Measurements from ENCODE around the gene FSTL3. TPM values are rescaled to one million over a fixed set of nuclear protein-coding genes. Genes with fewer than 3 reads are reported as not detected.
A peak's percentile ranks its signal among the peaks of the same experiment; 100 is the strongest.
"Not testable (repeated sequence)": the region's sequence is repeated elsewhere in the genome, so short reads cannot be mapped to it uniquely, and the experiment has no call there.

The FSTL3 gene
- 67.2 and 78.8 TPM in 2 replicates for total RNA-seq (2013; cell fraction: nucleolus; rRNA removed)
- total RNA-seq (2014; rRNA removed) (10.2 and 10.3 TPM in 2 replicates), total RNA-seq (2014; rRNA removed; fragmentation: Illumina TruSeq; extraction: Trizol) (4.3 and 4.5 TPM in 2 replicates), total RNA-seq (2021) (10.9 and 12.0 TPM in 2 replicates), polyA plus RNA-seq (2011; rRNA removed) (8.4 and 13.5 TPM in 2 replicates), polyA plus RNA-seq (2014; fragmentation: Illumina TruSeq; extraction: Trizol) (2.4 and 2.7 TPM in 2 replicates), polyA plus RNA-seq (2014; fragmentation: Nextera tagmentation; extraction: Ambion mirVana) (under 1 TPM; 0.42 to 0.79 TPM), polyA plus RNA-seq (2014; rRNA removed) (10.5 and 12.5 TPM in 2 replicates), polyA plus RNA-seq (2016; fragmentation: Nextera tagmentation; extraction: Ambion mirVana) (1 to 10 TPM; 2.4 TPM), polyA minus RNA-seq (2011; rRNA and poly(A)+ RNA removed) (7.3 and 13.2 TPM in 2 replicates), Bru-seq, nascent RNA (percentile 53 among the genes with signal in this experiment), BruChase-seq, experiment 1, labeled RNA remaining after a 6-hour chase (percentile 77 among the genes with signal in this experiment), BruChase-seq, experiment 2, labeled RNA remaining after a 2-hour chase (percentile 66 among the genes with signal in this experiment)
- polyA plus RNA-seq (2011; ENCODE audit: low read depth), result 9.1 TPM
- polyA plus RNA-seq (2011; cell fraction: cytosol; rRNA removed), result 22.5 and 39.1 TPM in 2 replicates
- polyA plus RNA-seq (2011; cell fraction: nucleus; rRNA removed), result 115 TPM in 2 replicates
- polyA plus RNA-seq (2012), result 9.7 and 30.0 TPM in 2 replicates
- polyA minus RNA-seq (2011; cell fraction: cytosol; rRNA and poly(A)+ RNA removed), result 11.7 and 12.8 TPM in 2 replicates
- polyA minus RNA-seq (2011; cell fraction: nucleus; rRNA and poly(A)+ RNA removed), result 5.9 and 12.5 TPM in 2 replicates
- long read RNA-seq, experiment 1, transcript FSTL3-201 (5 exons, 2,542 nt), result major isoform, 14 of 19 reads
- long read RNA-seq, experiment 1, partial matches to known transcripts, result 1 of 19 reads
- long read RNA-seq, experiment 1, other reads (novel, unspliced or antisense), result 3 of 19 reads
- long read RNA-seq, experiment 2, partial matches to known transcripts, result 0 of 4 reads
- long read RNA-seq, experiment 2, other reads (novel, unspliced or antisense), result 1 of 4 reads

- DNase-seq (ENCODE audit: low read depth, low spot score), result no peak
- SMC1A ChIA-PET (ENCODE audit: uncharacterized antibody, unreplicated experiment), result no interaction called here
- FAIRE-seq, result no peak
- H3K9me3 ChIP-seq (replicated peaks; ENCODE audit: control insufficient read depth, insufficient read depth, low read length), result no peaks in the 10 kb centered on the region
- no peak for TF ChIP-seq BMI1 (IDR thresholded peaks at IDR 0.05; ENCODE audit: borderline replicate concordance)
- no peak for TF ChIP-seq EZH2 (IDR thresholded peaks at IDR 0.05; ENCODE audit: borderline replicate concordance, control insufficient read depth, low read depth, low read length)
- 0 out of 2 replicates have a peak, but pooled peaks have one; percentile 19 for TF ChIP-seq IKZF1 (conservative IDR thresholded peaks at IDR 0.05)
- no peak for TF ChIP-seq FOXK2 (IDR thresholded peaks at IDR 0.05)
- TF ChIP-seq, protein P1, sequence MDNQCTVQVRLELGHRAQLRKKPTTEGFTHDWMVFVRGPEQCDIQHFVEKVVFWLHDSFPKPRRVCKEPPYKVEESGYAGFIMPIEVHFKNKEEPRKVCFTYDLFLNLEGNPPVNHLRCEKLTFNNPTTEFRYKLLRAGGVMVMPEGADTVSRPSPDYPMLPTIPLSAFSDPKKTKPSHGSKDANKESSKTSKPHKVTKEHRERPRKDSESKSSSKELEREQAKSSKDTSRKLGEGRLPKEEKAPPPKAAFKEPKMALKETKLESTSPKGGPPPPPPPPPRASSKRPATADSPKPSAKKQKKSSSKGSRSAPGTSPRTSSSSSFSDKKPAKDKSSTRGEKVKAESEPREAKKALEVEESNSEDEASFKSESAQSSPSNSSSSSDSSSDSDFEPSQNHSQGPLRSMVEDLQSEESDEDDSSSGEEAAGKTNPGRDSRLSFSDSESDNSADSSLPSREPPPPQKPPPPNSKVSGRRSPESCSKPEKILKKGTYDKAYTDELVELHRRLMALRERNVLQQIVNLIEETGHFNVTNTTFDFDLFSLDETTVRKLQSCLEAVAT (IDR thresholded peaks at IDR 0.05), result peak; percentile 59; the same call in 1 of the 2 replicates
- peak; percentile 49; the same call in 1 of the 2 replicates for TF ChIP-seq NR2F1 (conservative IDR thresholded peaks at IDR 0.05)
- TF ChIP-seq RUNX3 (IDR thresholded peaks at IDR 0.05; ENCODE audit: low read length), result no peak
- H4K20me1 ChIP-seq (ENCODE audit: control insufficient read depth, insufficient read depth), result no peaks in the 10 kb centered on the region; the same call in 1 of the 2 replicates
- BruUV-seq (replicated peaks), result TSS peak; percentile 63
- H3K4me3 ChIP-seq, result no peak within 1 kb of the TSS
- intact Hi-C loops (cut with micrococcal nuclease; ENCODE audit: unreplicated experiment), result no loop called here
- POLR2A ChIA-PET, result interaction anchor here (0.9 kb wide), 1 partner anchor 56 kb away, joined by 3 read pairs; no protein-coding TSS in a partner anchor
- H3K4me2 ChIP-seq (ENCODE audit: control insufficient read depth, insufficient read depth), result peak within 1 kb of the TSS; percentile 60; the same call in 1 of the 2 replicates
- no peaks in the 10 kb centered on the region for H3K27me3 ChIP-seq (replicated peaks in 1 of 2; ENCODE audit: control insufficient read depth in 2 of 2, insufficient read depth in 2 of 2, low read length in 1 of 2)
- in situ Hi-C loops (cut with MboI), result no loop called here
- no peak for ATAC-seq
- RAD21 ChIA-PET (ENCODE audit: unreplicated experiment), result interaction anchor here (1.3 to 1.6 kb wide), 2 partner anchors 53 to 58 kb away, joined by 3 to 4 read pairs; no protein-coding TSS in a partner anchor
- H2AFZ ChIP-seq (ENCODE audit: control insufficient read depth, low read depth, low read length), result no peak within 1 kb of the TSS
- 27% methylated on average over 34 of the region's 63 CpGs for WGBS (ENCODE audit: insufficient coverage, insufficient replicate concordance, low lambda C conversion rate, missing lambda C conversion rate)
- no peaks in the 10 kb centered on the region for H3K36me3 ChIP-seq (ENCODE audit: control insufficient read depth in 2 of 2, insufficient read depth in 2 of 2, low read length in 1 of 2)
- CTCF ChIA-PET, result interaction anchor here (1.0 to 1.9 kb wide), 2 partner anchors 42 to 57 kb away, joined by 3 to 10 read pairs; no protein-coding TSS in a partner anchor
- no peak within 1 kb of the TSS for H3K27ac ChIP-seq (ENCODE audit: control insufficient read depth, insufficient read depth)
- no peak within 1 kb of the TSS for H3K9ac ChIP-seq (ENCODE audit: control insufficient read depth, insufficient read depth, low read length)
- peaks cover 22% of the 10 kb centered on the region for H3K4me1 ChIP-seq (ENCODE audit: control insufficient read depth, insufficient read depth, low read length)
- no peaks in the 10 kb centered on the region for H3K79me2 ChIP-seq (ENCODE audit: control insufficient read depth, insufficient read depth, low read length)
Measured at GRCh38 chr19:676339-677105, at the start of gene FSTL3. Gene FSTL3, plus strand, starts transcription at chr19:676392. Its CDS starts 32 bp downstream, at chr19:676424.

- H3K36me3 ChIP-seq (ENCODE audit: control insufficient read depth in 2 of 2, insufficient read depth in 2 of 2, low read length in 1 of 2); H3K4me2 ChIP-seq (ENCODE audit: control insufficient read depth, insufficient read depth); H3K4me1 ChIP-seq (ENCODE audit: control insufficient read depth, insufficient read depth, low read length); DNase-seq (ENCODE audit: low read depth, low spot score); FAIRE-seq; H3K9ac ChIP-seq (ENCODE audit: control insufficient read depth, insufficient read depth, low read length); H4K20me1 ChIP-seq (ENCODE audit: control insufficient read depth, insufficient read depth); H3K27ac ChIP-seq (ENCODE audit: control insufficient read depth, insufficient read depth); ATAC-seq; BruUV-seq (replicated peaks); H3K27me3 ChIP-seq (replicated peaks in 1 of 2; ENCODE audit: control insufficient read depth in 2 of 2, insufficient read depth in 2 of 2, low read length in 1 of 2); SMC1A ChIA-PET (ENCODE audit: uncharacterized antibody, unreplicated experiment); CTCF ChIA-PET; H3K4me3 ChIP-seq; H3K79me2 ChIP-seq (ENCODE audit: control insufficient read depth, insufficient read depth, low read length); RAD21 ChIA-PET (ENCODE audit: unreplicated experiment); H2AFZ ChIP-seq (ENCODE audit: control insufficient read depth, low read depth, low read length); H3K9me3 ChIP-seq (replicated peaks; ENCODE audit: control insufficient read depth, insufficient read depth, low read length); in situ Hi-C loops (cut with MboI); intact Hi-C loops (cut with micrococcal nuclease; ENCODE audit: unreplicated experiment): not testable (repeated sequence)
- WGBS (ENCODE audit: insufficient coverage, insufficient replicate concordance, low lambda C conversion rate, missing lambda C conversion rate), result 98% methylated on average over 6 of the region's 7 CpGs
- POLR2A ChIA-PET, result interaction anchor here (0.7 to 0.8 kb wide), 2 partner anchors 15 to 115 kb away, joined by 3 read pairs; no protein-coding TSS in a partner anchor
Measured at GRCh38 chr19:626566-626965, 49.6 kb upstream of the FSTL3 start.

Data from GM12878 (cell line).